SK-N-SH (cell line): Measurements from ENCODE around the gene PRR15.

ENCODE experiments used
- CHD2 ChIP-seq: fragments of 150-350 bp; IDR thresholded peaks from 2 replicates; pipeline ENCODE4 v1.6.1; 2018; ENCODE audit warnings: low read length; ENCODE audit not compliant: partially characterized antibody
- CTCF ChIP-seq: fragments of 200-600 bp; sonication (generic); IDR thresholded peaks from 2 replicates; pipeline ENCODE4 v1.6.1; 2017; ENCODE audit warnings: antibody characterized with exemption, mild to moderate bottlenecking, moderate library complexity
- TAF1 ChIP-seq: IDR thresholded peaks from 2 replicates; pipeline ENCODE4 v1.6.1; 2012; ENCODE audit warnings: low read depth, mild to moderate bottlenecking, low read length, moderate library complexity, borderline replicate concordance
- YY1 ChIP-seq: IDR thresholded peaks from 2 replicates; pipeline ENCODE4 v1.4.0; 2012; ENCODE audit warnings: low read depth, mild to moderate bottlenecking

- TF ChIP-seq CHD2 (no peak), TAF1 (no peak), CTCF (no peak), YY1 (no peak)
Observed at GRCh38 chr7:29613100-29613499, 49.5 kb downstream of the PRR15 start.
